Endothelial cell of umbilical vein (primary cell): ENCODE data around the gene AMELX. TPM values are rescaled to one million over a fixed set of nuclear protein-coding genes. Genes with fewer than 3 reads are reported as not detected.

Experiments
- BruUV-seq: library from RNA; stranded (reverse); fragments of 400-500 nt; replicated peaks from 2 replicates; lab custom pipeline; 2021; lab: Mats Ljungman, UMichigan
- CTCF ChIA-PET: fragments of 300-600, 350-600 bp; sonication (Branson Sonifier 250); formaldehyde crosslinking; loops from one replicate; lab custom pipeline; 2021; ENCODE audit warnings: antibody characterized with exemption, inconsistent platforms; lab: Charles Lee
- POLR2A ChIA-PET: fragments of 300-600, 350-600 bp; sonication (Branson Sonifier 250); formaldehyde crosslinking; loops from one replicate; lab custom pipeline; 2021; ENCODE audit warnings: antibody characterized with exemption, inconsistent platforms; lab: Charles Lee
- DNase-seq: peaks from one replicate; pipeline ENCODE4 v3.0.0-alpha.2; 2011; ENCODE audit warnings: low read depth, low spot score
- FAIRE-seq: peaks from 2 replicates; lab custom pipeline; 2011; peaks lifted over from hg19 to GRCh38; lab: Jason Lieb, UNC
- H2AFZ ChIP-seq: 2 replicates; pipeline ENCODE4 v1.6.0; 2012; ENCODE audit warnings: low read depth, low read length, control low read depth, inconsistent platforms
- H3K27ac ChIP-seq: 2 replicates; pipeline ENCODE4 v1.5.1; 2011; ENCODE audit warnings: low read depth, mild to moderate bottlenecking, control low read depth, low read length, moderate library complexity; ENCODE audit not compliant: insufficient read depth
- H3K27me3 ChIP-seq, 2 experiments: 2 replicates each; pipeline versions ENCODE4 v1.6.0 to v1.6.1; 2011; ENCODE audit warnings: low read length in 2 of 2, mixed read lengths in 1 of 2; ENCODE audit not compliant: control insufficient read depth in 2 of 2, insufficient read depth in 2 of 2
- H3K36me3 ChIP-seq, 2 experiments: 2 replicates in 1 of 2; 3 replicates in 1 of 2; pipeline ENCODE4 v1.5.1; 2011; ENCODE audit warnings: low read length in 2 of 2, mild to moderate bottlenecking in 1 of 2, moderate library complexity in 1 of 2; ENCODE audit not compliant: control insufficient read depth in 2 of 2, insufficient read depth in 2 of 2; ENCODE audit errors: extremely low read depth in 1 of 2
- H3K4me1 ChIP-seq: 3 replicates; pipeline ENCODE4 v1.5.1; 2011; ENCODE audit warnings: mild to moderate bottlenecking, low read length; ENCODE audit not compliant: control insufficient read depth, insufficient read depth; ENCODE audit errors: extremely low read depth
- H3K4me2 ChIP-seq: 2 replicates; pipeline ENCODE4 v1.6.1; 2011; ENCODE audit warnings: low read length, control low read depth, mixed read lengths; ENCODE audit not compliant: insufficient read depth
- H3K4me3 ChIP-seq, 3 experiments: fragments of 200-600 bp in 1 of 3; sonication (generic), shearing (Covaris generic) in 1 of 3; replicated peaks in 1 of 3; 2 replicates each; pipeline ENCODE4 v1.5.1; 2011 to 2016; ENCODE audit warnings: control low read depth in 3 of 3, low read length in 3 of 3, mild to moderate bottlenecking in 2 of 3, inconsistent platforms in 1 of 3, low read depth in 1 of 3, moderate library complexity in 1 of 3; ENCODE audit not compliant: insufficient read depth in 1 of 3
- H3K79me2 ChIP-seq: 2 replicates; pipeline ENCODE4 v1.6.0; 2012; ENCODE audit warnings: low read length, inconsistent platforms; ENCODE audit not compliant: control insufficient read depth, insufficient read depth
- H3K9ac ChIP-seq: replicated peaks from 2 replicates; pipeline ENCODE3; 2011; ENCODE audit warnings: low read length, control low read depth; ENCODE audit not compliant: insufficient read depth; ENCODE audit errors: extremely low read depth
- H3K9me1 ChIP-seq: replicated peaks from 3 replicates; pipeline ENCODE4 v1.6.0; 2011; ENCODE audit warnings: mild to moderate bottlenecking, low read length; ENCODE audit not compliant: control insufficient read depth, insufficient read depth; ENCODE audit errors: extremely low read depth
- H3K9me3 ChIP-seq: replicated peaks from 2 replicates; pipeline ENCODE4 v1.5.1; 2012; ENCODE audit warnings: low read length, inconsistent platforms; ENCODE audit not compliant: control insufficient read depth, insufficient read depth
- H4K20me1 ChIP-seq: replicated peaks from 2 replicates; pipeline ENCODE3; 2011; ENCODE audit warnings: mild to moderate bottlenecking, low read length; ENCODE audit not compliant: control insufficient read depth, insufficient read depth; ENCODE audit errors: extremely low read depth
- CTCF ChIP-seq, 2 donors: IDR thresholded peaks; 1 replicate in 1 of 2; 2 replicates in 1 of 2; pipeline ENCODE4 v1.5.1; 2011; ENCODE audit warnings: low read length in 2 of 2, mild to moderate bottlenecking in 2 of 2, moderate library complexity in 2 of 2, control low read depth in 1 of 2, inconsistent platforms in 1 of 2, low read depth in 1 of 2; ENCODE audit not compliant: insufficient read depth in 1 of 2; ENCODE audit errors: extremely low read depth in 1 of 2
- EZH2 ChIP-seq: IDR thresholded peaks from 2 replicates; pipeline ENCODE4 v1.6.1; 2012; ENCODE audit warnings: borderline replicate concordance, low read depth, mild to moderate bottlenecking, moderate library complexity, low read length, inconsistent platforms; ENCODE audit not compliant: severe bottlenecking
- FOS ChIP-seq: IDR thresholded peaks from 2 replicates; pipeline ENCODE4 v1.6.1; 2011; ENCODE audit warnings: mild to moderate bottlenecking, low read length, moderate library complexity, borderline replicate concordance; ENCODE audit not compliant: insufficient read depth
- GATA2 ChIP-seq: IDR thresholded peaks from 2 replicates; pipeline ENCODE4 v1.7.0; 2011; ENCODE audit warnings: low read depth, mild to moderate bottlenecking, moderate library complexity, mixed read lengths, low read length; ENCODE audit not compliant: insufficient read length, insufficient read depth
- JUN ChIP-seq: IDR thresholded peaks from 2 replicates; pipeline ENCODE4 v1.6.1; 2011; ENCODE audit warnings: borderline replicate concordance, low read depth; ENCODE audit not compliant: insufficient read length, insufficient read depth
- MYC ChIP-seq: IDR thresholded peaks from one replicate; pipeline ENCODE4 v1.6.1; 2011; ENCODE audit warnings: mild to moderate bottlenecking, low read depth, low read length
- POLR2A ChIP-seq: IDR thresholded peaks from 2 replicates; pipeline ENCODE4 v1.6.1; 2012; ENCODE audit warnings: low read depth, mild to moderate bottlenecking, control low read depth, low read length
- POLR2AphosphoS5 ChIP-seq: IDR thresholded peaks from 2 replicates; pipeline ENCODE4 v1.6.1; 2012; ENCODE audit warnings: low read depth, mild to moderate bottlenecking, control low read depth, low read length, moderate library complexity; ENCODE audit not compliant: insufficient read depth
- dilution Hi-C: fragments of 300-500 bp; cut with MboI; formaldehyde crosslinking; loops from one replicate; pipeline ENCODE4 v1.15.0; 2019; ENCODE audit warnings: low sequenced_read_pairs; ENCODE audit not compliant: extremely low pct_ligation_motif_present
- intact Hi-C: fragments of 100-400 bp; cut with micrococcal nuclease; formaldehyde crosslinking; loops from one replicate; pipeline ENCODE4 v1.10.0; 2022
- polyA plus RNA-seq, 4 experiments: library from polyadenylated mRNA; depleted of rRNA in 3 of 4; stranded (reverse) in 3 of 4; unstranded in 1 of 4; fragments of >200 nt; gene quantifications; 2 replicates each; pipeline versions ENCODE4 v1.2.1 to v1.2.3, GENCODE V29; 2011 to 2012; ENCODE audit warnings: missing spikeins in 1 of 4
- total RNA-seq: library from RNA; stranded (reverse); gene quantifications from 2 replicates; pipeline ENCODE4 v1.2.3, GENCODE V29; 2021
- TF ChIP-seq, protein P1 (sequence below): IDR thresholded peaks from 2 replicates; pipeline ENCODE4 v1.6.1; 2011; ENCODE audit not compliant: insufficient read depth, insufficient read length

The AMELX gene
- total and polyA plus RNA-seq, 2 donors (not counting 3 experiments of a cell fraction or from before 2014, with no cell fraction given): not detected

- Histone ChIP-seq H3K9me1 (no peaks in the 10 kb centered on the region), H4K20me1 (no peaks in the 10 kb centered on the region), H3K4me3 (no peak overlapping the region), H3K9me3 (no peaks in the 10 kb centered on the region), H3K9ac (no peak overlapping the region), H3K4me2 (no peak overlapping the region), H3K79me2 (no peaks in the 10 kb centered on the region), H3K4me1 (no peaks in the 10 kb centered on the region), H3K36me3 (no peaks in the 10 kb centered on the region), H2AFZ (no peak overlapping the region), H3K27ac (no peak overlapping the region), H3K27me3 (no peaks in the 10 kb centered on the region)
- dilution Hi-C loops: no loop called here
- CTCF ChIA-PET: no interaction called here
- no TSS peak for BruUV-seq
- POLR2A ChIA-PET: no interaction called here
- no peak for DNase-seq
- intact Hi-C loops: no loop called here
- no peak for FAIRE-seq
- TF ChIP-seq JUN: no peak
- no peak for TF ChIP-seq CTCF (IDR thresholded peaks at IDR 0.05; ENCODE audit: extremely low read depth in 1 of 2, insufficient read depth in 1 of 2, low read depth in 1 of 2, low read length in 2 of 2)
- no peak for TF ChIP-seq EZH2
- no peak for TF ChIP-seq GATA2
- no peak for TF ChIP-seq MYC
- TF ChIP-seq POLR2AphosphoS5: no peak
- TF ChIP-seq FOS: no peak
- TF ChIP-seq, protein P1, sequence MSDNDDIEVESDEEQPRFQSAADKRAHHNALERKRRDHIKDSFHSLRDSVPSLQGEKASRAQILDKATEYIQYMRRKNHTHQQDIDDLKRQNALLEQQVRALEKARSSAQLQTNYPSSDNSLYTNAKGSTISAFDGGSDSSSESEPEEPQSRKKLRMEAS: no peak
- TF ChIP-seq POLR2A: no peak
Measured at GRCh38 chrX:11265352-11265751, 27.9 kb upstream of the AMELX start.
